Cardiac muscle cell (in vitro differentiated cells and primary cell): ENCODE results near the gene ZBTB9. TPM values are rescaled to one million over a fixed set of nuclear protein-coding genes. Genes with fewer than 3 reads are reported as not detected.

Experiments
- DNase-seq, 2 donors: peaks; one replicate each; pipeline versions ENCODE4 v3.0.0 to v3.0.0-alpha.2; 2010 to 2017; ENCODE audit warnings: low read depth in 1 of 2, low spot score in 1 of 2
- H3K27ac ChIP-seq: fragments of 200-600 bp; sonication (generic); 2 replicates; pipeline ENCODE4 v1.5.1; 2016
- H3K27me3 ChIP-seq: fragments of 200-600 bp; sonication (generic); 2 replicates; pipeline ENCODE4 v1.6.0; 2016; ENCODE audit warnings: control low read depth
- H3K36me3 ChIP-seq: fragments of 200-600 bp; sonication (generic); 2 replicates; pipeline ENCODE4 v1.5.1; 2016; ENCODE audit warnings: control low read depth
- H3K4me1 ChIP-seq: fragments of 200-600 bp; sonication (generic); 2 replicates; pipeline ENCODE4 v1.8.1; 2017; ENCODE audit warnings: low read depth, mild to moderate bottlenecking, mixed run types
- H3K4me3 ChIP-seq: fragments of 200-600 bp; sonication (generic); 2 replicates; pipeline ENCODE4 v1.5.1; 2016; ENCODE audit warnings: mild to moderate bottlenecking
- H3K9me3 ChIP-seq: fragments of 200-600 bp; sonication (generic); 2 replicates; pipeline ENCODE4 v1.5.1; 2017; ENCODE audit warnings: low read depth, mild to moderate bottlenecking, control low read depth
- polyA plus RNA-seq: library from polyadenylated mRNA; unstranded; fragments of >200 nt; fragmentation: Nextera tagmentation; extraction: Ambion mirVana; gene quantifications from 2 replicates; pipeline ENCODE4 v1.2.1, GENCODE V29; 2016
- total RNA-seq: library from RNA; depleted of rRNA; stranded (reverse); fragments of >200 nt; gene quantifications from 2 replicates; pipeline ENCODE4 v1.2.3, GENCODE V29; 2016
- TF ChIP-seq, protein P1 (sequence below): IDR thresholded peaks from 2 replicates; pipeline ENCODE4 v1.5.1; 2012; ENCODE audit warnings: low read depth, mild to moderate bottlenecking, low read length

ZBTB9 gene
- total and polyA plus RNA-seq, 2 experiments from 2014 or later = 5.5 to 9.5 TPM

DNA sequence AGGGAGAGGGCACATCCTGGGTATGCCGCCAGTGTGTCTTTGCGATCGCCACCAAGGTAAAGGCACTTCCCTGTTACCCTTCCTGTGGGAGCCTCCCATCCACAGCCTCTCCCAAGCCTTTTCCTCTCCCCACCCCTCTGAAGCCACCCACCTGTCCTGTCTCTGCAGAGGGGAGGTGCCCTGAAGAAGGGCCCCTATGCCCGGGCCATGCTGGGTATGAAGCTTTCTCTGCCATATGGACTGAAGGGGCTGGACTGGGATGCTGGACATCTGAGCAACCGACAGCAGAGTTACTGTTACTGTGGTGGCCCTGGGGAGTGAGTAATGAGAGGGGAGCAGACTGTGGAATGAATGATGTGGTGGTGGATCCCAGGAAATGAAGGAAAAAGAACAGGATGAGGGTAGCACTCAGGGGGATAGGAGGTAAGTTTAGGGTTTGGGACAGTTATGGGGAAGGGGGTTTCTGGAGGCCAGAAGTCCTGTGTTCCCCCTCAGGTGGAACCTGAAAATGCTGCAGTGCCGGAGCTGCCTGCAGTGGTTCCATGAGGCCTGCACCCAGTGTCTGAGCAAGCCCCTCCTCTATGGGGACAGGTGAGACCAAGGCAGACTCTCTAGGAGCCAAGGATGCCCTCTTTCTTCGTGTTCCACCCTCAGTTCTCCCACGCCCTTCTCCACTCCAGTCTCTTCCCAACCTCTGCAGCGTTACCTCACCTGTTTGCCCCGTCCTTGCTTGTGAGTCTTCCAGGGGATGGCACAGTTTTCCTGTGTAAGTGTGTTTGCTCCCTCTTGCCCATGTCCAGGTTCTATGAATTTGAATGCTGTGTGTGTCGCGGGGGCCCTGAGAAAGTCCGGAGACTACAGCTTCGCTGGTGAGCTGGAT lies 40.9 kb upstream of the ZBTB9 start:
- TF ChIP-seq, protein P1, sequence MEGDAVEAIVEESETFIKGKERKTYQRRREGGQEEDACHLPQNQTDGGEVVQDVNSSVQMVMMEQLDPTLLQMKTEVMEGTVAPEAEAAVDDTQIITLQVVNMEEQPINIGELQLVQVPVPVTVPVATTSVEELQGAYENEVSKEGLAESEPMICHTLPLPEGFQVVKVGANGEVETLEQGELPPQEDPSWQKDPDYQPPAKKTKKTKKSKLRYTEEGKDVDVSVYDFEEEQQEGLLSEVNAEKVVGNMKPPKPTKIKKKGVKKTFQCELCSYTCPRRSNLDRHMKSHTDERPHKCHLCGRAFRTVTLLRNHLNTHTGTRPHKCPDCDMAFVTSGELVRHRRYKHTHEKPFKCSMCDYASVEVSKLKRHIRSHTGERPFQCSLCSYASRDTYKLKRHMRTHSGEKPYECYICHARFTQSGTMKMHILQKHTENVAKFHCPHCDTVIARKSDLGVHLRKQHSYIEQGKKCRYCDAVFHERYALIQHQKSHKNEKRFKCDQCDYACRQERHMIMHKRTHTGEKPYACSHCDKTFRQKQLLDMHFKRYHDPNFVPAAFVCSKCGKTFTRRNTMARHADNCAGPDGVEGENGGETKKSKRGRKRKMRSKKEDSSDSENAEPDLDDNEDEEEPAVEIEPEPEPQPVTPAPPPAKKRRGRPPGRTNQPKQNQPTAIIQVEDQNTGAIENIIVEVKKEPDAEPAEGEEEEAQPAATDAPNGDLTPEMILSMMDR = no peak
- H3K4me1 ChIP-seq = peaks cover 11% of the 10 kb centered on the region
- no peak for DNase-seq
- no peak overlapping the region for H3K4me3 ChIP-seq
- H3K36me3 ChIP-seq = peaks cover 29% of the 10 kb centered on the region
- H3K27ac ChIP-seq = peak overlapping the region; percentile 46
- H3K27me3 ChIP-seq = no peaks in the 10 kb centered on the region
- no peaks in the 10 kb centered on the region for H3K9me3 ChIP-seq

DNA sequence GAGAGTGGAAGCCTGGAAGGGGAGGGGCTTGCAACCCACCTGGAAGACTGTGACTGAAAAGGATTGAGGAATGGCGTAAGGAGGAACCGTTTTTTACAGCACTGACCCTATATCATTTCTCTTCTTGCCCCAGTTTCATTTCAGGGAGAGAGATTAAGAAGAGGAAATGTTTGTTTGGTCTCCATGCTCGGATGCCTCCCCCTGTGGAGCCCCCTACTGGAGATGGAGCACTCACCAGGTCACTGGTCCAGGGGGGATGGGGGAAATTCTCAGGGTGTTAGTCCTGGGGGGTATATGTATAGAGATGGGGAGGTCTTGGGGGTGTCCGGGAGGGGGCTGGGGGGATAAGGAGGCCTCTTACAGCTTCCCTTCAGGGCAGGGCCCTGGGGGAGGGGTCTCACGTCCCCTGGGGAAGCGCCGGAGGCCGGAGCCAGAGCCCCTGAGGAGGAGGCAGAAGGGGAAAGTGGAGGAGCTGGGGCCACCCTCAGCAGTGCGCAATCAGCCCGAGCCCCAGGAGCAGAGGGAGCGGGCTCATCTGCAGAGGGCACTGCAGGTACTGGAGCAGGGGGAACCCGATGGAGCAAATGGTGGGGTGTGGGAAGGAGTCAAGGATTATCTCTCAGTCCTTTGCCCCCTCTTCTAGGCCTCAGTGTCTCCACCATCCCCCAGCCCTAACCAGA lies 39.6 kb upstream of the ZBTB9 start:
- TF ChIP-seq, protein P1 = peak; percentile 42
- Histone ChIP-seq H3K27me3 (no peaks in the 10 kb centered on the region), H3K27ac (no peak overlapping the region), H3K9me3 (no peaks in the 10 kb centered on the region), H3K4me1 (peaks cover 23% of the 10 kb centered on the region), H3K36me3 (peaks cover 29% of the 10 kb centered on the region), H3K4me3 (no peak overlapping the region)
- no peak for DNase-seq

DNA sequence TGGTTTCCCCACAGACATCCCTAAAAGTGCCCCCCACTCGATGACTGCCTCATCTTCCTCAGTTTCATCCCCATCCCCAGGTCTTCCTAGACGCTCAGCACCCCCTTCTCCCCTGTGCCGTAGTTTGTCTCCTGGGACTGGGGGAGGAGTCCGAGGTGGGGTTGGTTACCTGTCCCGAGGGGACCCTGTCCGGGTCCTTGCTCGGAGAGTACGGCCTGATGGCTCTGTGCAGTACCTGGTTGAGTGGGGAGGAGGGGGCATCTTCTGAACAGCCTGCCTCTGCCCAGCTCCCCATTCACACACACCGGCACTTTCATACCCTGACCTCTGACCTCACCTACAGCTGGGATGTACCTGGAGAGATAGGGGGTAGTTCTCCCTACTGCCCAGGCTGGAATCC lies 38.5 kb upstream of the ZBTB9 start:
- Histone ChIP-seq H3K27me3 (no peaks in the 10 kb centered on the region), H3K27ac (no peak overlapping the region), H3K4me3 (no peak overlapping the region), H3K9me3 (no peaks in the 10 kb centered on the region), H3K4me1 (peaks cover 24% of the 10 kb centered on the region), H3K36me3 (peaks cover 29% of the 10 kb centered on the region)
- no peak for DNase-seq
- TF ChIP-seq, protein P1 = no peak

DNA sequence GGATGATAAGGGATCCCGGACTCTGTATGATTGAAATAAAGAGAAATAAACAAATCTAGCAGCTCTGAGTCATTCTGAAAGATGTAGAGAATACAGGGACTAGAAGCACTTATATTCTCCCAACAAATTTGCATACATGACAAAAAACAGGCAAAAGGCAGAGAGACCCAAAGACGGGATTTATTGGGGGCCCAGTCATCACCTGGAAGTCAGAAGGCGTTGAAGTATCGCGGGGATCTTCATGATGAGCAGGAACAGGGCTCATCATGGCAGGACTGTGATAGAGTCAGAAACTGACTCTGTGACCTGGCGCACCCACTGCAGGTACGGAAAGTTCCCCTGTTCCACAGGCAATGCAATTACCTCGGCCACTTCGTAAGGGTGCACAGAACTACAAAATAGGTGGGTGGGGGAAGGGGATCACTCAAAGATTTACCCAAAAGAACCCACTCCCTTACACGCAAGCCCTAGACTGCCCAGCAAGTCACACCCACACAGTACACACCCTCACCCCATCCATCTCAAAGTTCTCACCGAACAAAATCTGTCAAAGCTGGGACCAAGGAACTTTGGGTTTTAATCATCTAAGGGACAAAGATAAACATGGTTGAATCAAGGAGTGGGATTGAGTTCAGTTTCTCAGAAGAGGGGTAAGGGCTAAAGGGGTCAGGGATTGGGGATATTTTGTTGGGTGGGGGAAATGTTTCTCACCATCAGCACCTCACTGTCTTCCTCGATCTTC lies 37.8 kb upstream of the ZBTB9 start:
- no peaks in the 10 kb centered on the region for H3K9me3 ChIP-seq
- peak overlapping the region; percentile 93 for H3K27ac ChIP-seq

More for the DNA sequence above, 37.8 kb upstream of the ZBTB9 start:
- no peak for DNase-seq
- peaks cover 29% of the 10 kb centered on the region for H3K36me3 ChIP-seq
- TF ChIP-seq, protein P1 = no peak
- H3K4me1 ChIP-seq = peaks cover 28% of the 10 kb centered on the region
- H3K27me3 ChIP-seq = no peaks in the 10 kb centered on the region
- peak overlapping the region; percentile 86 for H3K4me3 ChIP-seq
